Thoracic aorta (tissue), 2 donors: ENCODE data around the gene GDNF. TPM values are rescaled to one million over a fixed set of nuclear protein-coding genes. Genes with fewer than 3 reads are reported as not detected.

Source experiments
- ATAC-seq: fragments of 150-250 bp; one replicate; pipeline ENCODE4 v1.8.0; 2017; ENCODE audit warnings: low read depth; ENCODE audit not compliant: insufficient number of reproducible peaks, low FRiP score
- DNase-seq: peaks from one replicate; pipeline ENCODE4 v3.0.0-alpha.2; 2020; ENCODE audit warnings: low spot score
- H3K27ac ChIP-seq, 2 donors: fragments of 200-600 bp; sonication (generic); 1 replicate in 1 of 2; 2 replicates in 1 of 2; pipeline ENCODE4 v1.5.1; 2016; ENCODE audit warnings: mild to moderate bottlenecking in 2 of 2, moderate library complexity in 2 of 2
- H3K27me3 ChIP-seq: fragments of 200-600 bp; sonication (generic); replicated peaks from 2 replicates; pipeline ENCODE4 v1.6.0; 2016; ENCODE audit warnings: mild to moderate bottlenecking; ENCODE audit not compliant: insufficient read depth
- H3K36me3 ChIP-seq: fragments of 200-600 bp; sonication (generic); one replicate; pipeline ENCODE4 v1.5.1; 2016
- H3K4me1 ChIP-seq, 2 donors: fragments of 200-600 bp; sonication (generic); 1 replicate in 1 of 2; 2 replicates in 1 of 2; pipeline versions ENCODE4 v1.5.1 to v1.6.0; 2016; ENCODE audit warnings: low read depth in 2 of 2, mild to moderate bottlenecking in 1 of 2; ENCODE audit not compliant: control insufficient read depth in 1 of 2
- H3K4me3 ChIP-seq: fragments of 200-600 bp; sonication (generic); 2 replicates; pipeline ENCODE4 v1.5.1; 2016; ENCODE audit warnings: mild to moderate bottlenecking
- H3K9me3 ChIP-seq: fragments of 200-600 bp; sonication (generic); 2 replicates; pipeline ENCODE4 v1.5.1; 2016
- total RNA-seq, 2 donors: library from RNA; depleted of rRNA; stranded (reverse); fragments of >200 nt; gene quantifications; one replicate each; pipeline versions ENCODE4 v1.1.0 to v1.2.3, GENCODE V29; 2016
- TF ChIP-seq, protein P1 (sequence below): fragments of 200-600 bp; sonication (generic); IDR thresholded peaks from one replicate; pipeline ENCODE4 v1.5.1; 2019; ENCODE audit warnings: antibody characterized with exemption

The GDNF gene
- total RNA-seq, 2 donors from 2014 or later, result 1.3 TPM; not detected in 1

DNA sequence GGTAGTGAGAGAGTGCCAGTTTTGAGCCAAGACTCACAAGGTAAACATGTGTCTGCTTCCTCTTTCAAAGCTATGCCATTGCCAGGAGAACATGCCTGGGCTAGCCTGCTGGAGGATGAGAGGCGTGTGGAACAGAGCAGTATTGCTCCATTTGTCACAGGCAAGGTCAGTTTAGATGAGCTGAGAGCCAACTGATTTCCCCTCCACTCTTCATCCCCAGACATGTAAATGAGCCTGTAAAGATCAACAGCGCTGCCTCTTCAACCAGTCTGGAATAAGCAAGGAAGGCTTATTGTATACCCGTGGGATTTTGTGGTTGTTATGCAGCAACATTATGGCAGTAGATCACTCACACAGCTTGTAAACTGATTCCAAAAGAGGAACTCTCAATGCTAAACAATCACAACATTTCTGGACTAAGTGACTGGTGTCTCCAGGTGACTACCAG lies 8.2 kb upstream of the GDNF start:
- Histone ChIP-seq H3K27me3 (peaks cover 2% of the 10 kb centered on the region), H3K9me3 (no peaks in the 10 kb centered on the region), H3K36me3 (no peaks in the 10 kb centered on the region), H3K4me3 (no peak overlapping the region), H3K27ac (no peak overlapping the region), H3K4me1 (no peaks in the 10 kb centered on the region)
- no peak for DNase-seq
- ATAC-seq, result no peak
- TF ChIP-seq, protein P1, sequence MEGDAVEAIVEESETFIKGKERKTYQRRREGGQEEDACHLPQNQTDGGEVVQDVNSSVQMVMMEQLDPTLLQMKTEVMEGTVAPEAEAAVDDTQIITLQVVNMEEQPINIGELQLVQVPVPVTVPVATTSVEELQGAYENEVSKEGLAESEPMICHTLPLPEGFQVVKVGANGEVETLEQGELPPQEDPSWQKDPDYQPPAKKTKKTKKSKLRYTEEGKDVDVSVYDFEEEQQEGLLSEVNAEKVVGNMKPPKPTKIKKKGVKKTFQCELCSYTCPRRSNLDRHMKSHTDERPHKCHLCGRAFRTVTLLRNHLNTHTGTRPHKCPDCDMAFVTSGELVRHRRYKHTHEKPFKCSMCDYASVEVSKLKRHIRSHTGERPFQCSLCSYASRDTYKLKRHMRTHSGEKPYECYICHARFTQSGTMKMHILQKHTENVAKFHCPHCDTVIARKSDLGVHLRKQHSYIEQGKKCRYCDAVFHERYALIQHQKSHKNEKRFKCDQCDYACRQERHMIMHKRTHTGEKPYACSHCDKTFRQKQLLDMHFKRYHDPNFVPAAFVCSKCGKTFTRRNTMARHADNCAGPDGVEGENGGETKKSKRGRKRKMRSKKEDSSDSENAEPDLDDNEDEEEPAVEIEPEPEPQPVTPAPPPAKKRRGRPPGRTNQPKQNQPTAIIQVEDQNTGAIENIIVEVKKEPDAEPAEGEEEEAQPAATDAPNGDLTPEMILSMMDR, result no peak

DNA sequence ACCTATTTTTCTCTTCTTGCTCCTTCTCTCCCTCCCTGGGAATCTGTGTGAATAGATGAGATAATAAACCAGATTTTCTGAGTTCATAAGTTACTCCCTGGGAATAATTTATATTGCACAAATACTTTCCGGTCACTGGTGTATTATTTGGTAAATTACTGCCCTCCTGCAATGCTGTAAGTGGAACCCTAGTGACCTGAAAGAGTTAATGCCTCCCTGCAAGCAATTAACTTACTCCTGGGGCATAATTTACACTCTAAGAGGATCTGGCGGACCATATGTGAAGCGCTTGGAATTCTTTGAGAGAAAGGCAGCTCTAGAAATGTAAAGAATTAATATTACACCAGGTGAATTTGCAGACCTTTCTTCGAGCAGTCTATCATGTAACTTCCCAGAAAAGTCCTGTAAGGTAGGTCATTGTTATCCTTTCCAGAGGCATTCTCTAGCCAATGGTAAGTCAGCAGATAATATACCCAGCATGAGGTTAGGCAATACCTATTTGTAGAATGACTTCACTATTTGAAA lies 7.0 kb upstream of the GDNF start:
- Histone ChIP-seq H3K4me3 (no peak overlapping the region), H3K36me3 (no peaks in the 10 kb centered on the region), H3K27me3 (peaks cover 3% of the 10 kb centered on the region), H3K9me3 (no peaks in the 10 kb centered on the region), H3K27ac (no peak overlapping the region), H3K4me1 (no peaks in the 10 kb centered on the region)
- ATAC-seq, result no peak
- DNase-seq, result no peak
- TF ChIP-seq, protein P1, result no peak

DNA sequence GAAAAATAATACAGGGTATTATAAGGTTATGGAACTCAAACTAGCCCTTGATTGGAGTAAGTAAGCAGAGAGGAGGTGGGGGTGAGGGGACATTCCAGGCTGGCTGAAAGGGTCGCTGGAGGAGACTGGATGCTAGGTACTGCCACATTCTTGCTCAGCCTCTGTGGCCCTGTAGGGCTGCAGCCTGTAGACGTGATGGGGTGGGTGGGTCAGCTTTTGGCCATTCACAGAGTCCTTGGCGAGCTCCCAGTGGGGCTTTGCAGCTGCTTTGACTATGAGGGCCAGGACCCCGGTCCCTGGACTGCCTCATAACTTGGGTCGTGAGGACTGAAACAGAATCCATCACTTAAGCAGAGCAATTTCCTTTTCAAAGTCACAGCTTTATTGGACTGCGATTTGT lies 4.2 kb upstream of the GDNF start:
- peaks cover 13% of the 10 kb centered on the region for H3K27me3 ChIP-seq
- no peak for DNase-seq
- H3K9me3 ChIP-seq, result no peaks in the 10 kb centered on the region
- no peak overlapping the region for H3K4me3 ChIP-seq
- no peak overlapping the region for H3K27ac ChIP-seq
- ATAC-seq, result no peak
- TF ChIP-seq, protein P1, result no peak
- peaks cover 18 to 19% of the 10 kb centered on the region in 2 donors for H3K4me1 ChIP-seq
- no peaks in the 10 kb centered on the region for H3K36me3 ChIP-seq

DNA sequence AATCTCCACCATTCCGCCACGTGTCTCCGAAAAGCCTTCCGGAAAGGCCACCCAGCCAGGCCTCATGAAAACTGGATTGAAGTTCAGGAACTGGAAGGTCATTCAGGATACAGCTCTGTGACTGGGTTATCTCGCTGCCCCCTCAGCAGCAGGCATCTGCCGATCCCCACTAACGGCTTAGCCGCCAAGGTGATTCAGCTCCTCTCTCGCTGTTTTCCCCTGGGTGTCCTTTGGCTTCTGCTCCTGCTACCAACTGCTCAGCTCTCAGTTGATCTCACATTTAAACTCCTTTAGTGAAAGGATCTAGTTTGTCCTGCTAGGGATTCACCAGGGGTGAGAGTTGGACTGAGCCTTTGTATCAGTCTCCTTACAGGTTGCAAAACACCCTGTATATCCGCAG lies 2.2 kb upstream of the GDNF start:
- no peak for ATAC-seq
- H3K4me1 ChIP-seq, result peaks cover 29 to 37% of the 10 kb centered on the region in 2 donors
- no peak overlapping the region for H3K27ac ChIP-seq
- H3K36me3 ChIP-seq, result no peaks in the 10 kb centered on the region
- no peaks in the 10 kb centered on the region for H3K9me3 ChIP-seq
- H3K27me3 ChIP-seq, result peaks cover 13% of the 10 kb centered on the region
- no peak for DNase-seq
- TF ChIP-seq, protein P1, result no peak
- H3K4me3 ChIP-seq, result no peak overlapping the region

DNA sequence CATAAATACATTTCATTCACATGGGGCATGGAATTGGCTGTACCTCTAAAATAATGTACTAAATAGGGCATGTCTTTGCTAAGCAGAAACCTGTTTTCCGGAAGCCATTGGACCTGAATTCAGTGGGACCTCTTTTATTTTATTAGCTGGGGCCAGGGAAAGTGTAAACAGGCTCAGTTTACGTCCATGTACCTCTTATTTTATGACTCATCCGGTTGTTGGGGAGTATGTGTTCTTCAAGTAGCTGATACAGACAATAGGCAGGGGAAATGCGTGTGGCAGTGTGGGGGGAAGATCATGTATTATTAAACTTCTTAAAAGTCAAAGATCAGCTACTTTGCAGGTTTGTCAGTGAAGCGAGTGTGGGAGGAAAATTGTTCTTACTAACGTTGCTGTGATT lies 1.4 kb upstream of the GDNF start:
- Histone ChIP-seq H3K27ac (no peak overlapping the region), H3K9me3 (no peaks in the 10 kb centered on the region)

More for the DNA sequence above, 1.4 kb upstream of the GDNF start:
- ATAC-seq (no peak), DNase-seq (no peak)
- H3K27me3 ChIP-seq, result peaks cover 13% of the 10 kb centered on the region
- TF ChIP-seq, protein P1, result no peak
- H3K4me3 ChIP-seq, result no peak overlapping the region
- H3K4me1 ChIP-seq, result peaks cover 29 to 46% of the 10 kb centered on the region in 2 donors
- H3K36me3 ChIP-seq, result no peaks in the 10 kb centered on the region
